ENCODE results near the gene MAGEA4.

MAGEA4 gene

GRCh38 chrX:151973851-151974335 is 61.2 kb downstream of the MAGEA4 start:
- peak; percentile 13; the same call in 2 of the 3 replicates for ATAC-seq (ENCODE audit: low read depth)
- TF ChIP-seq, protein P1, sequence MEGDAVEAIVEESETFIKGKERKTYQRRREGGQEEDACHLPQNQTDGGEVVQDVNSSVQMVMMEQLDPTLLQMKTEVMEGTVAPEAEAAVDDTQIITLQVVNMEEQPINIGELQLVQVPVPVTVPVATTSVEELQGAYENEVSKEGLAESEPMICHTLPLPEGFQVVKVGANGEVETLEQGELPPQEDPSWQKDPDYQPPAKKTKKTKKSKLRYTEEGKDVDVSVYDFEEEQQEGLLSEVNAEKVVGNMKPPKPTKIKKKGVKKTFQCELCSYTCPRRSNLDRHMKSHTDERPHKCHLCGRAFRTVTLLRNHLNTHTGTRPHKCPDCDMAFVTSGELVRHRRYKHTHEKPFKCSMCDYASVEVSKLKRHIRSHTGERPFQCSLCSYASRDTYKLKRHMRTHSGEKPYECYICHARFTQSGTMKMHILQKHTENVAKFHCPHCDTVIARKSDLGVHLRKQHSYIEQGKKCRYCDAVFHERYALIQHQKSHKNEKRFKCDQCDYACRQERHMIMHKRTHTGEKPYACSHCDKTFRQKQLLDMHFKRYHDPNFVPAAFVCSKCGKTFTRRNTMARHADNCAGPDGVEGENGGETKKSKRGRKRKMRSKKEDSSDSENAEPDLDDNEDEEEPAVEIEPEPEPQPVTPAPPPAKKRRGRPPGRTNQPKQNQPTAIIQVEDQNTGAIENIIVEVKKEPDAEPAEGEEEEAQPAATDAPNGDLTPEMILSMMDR (IDR thresholded peaks at IDR 0.05; ENCODE audit: poor library complexity, severe bottlenecking) = no peak
- H3K27ac ChIP-seq (ENCODE audit: poor library complexity, severe bottlenecking) = peak overlapping the region; percentile 41
- peak overlapping the region; percentile 69 for H3K4me3 ChIP-seq (ENCODE audit: severe bottlenecking)
- H3K36me3 ChIP-seq (ENCODE audit: low read depth) = peaks cover 15% of the 10 kb centered on the region
- DNase-seq (ENCODE audit: low spot score) = no peak
- no peaks in the 10 kb centered on the region for H3K9me3 ChIP-seq (ENCODE audit: severe bottlenecking)
- H3K27me3 ChIP-seq (ENCODE audit: insufficient read depth, poor library complexity, severe bottlenecking) = no peaks in the 10 kb centered on the region
- peaks cover 29% of the 10 kb centered on the region for H3K4me1 ChIP-seq (ENCODE audit: insufficient read depth, poor library complexity, severe bottlenecking)
